RWPE1 (cell line): ENCODE measurements around the gene UFC1.
A peak's percentile ranks its signal among the peaks of the same experiment; 100 is the strongest.

ENCODE experiments used
- CTCF ChIA-PET: fragments of 350-600 bp; sonication (Branson Sonifier 250); formaldehyde crosslinking; extraction: SDS; loops from one replicate; lab custom pipeline; 2021; lab: Yijun Ruan, JAX
- POLR2A ChIA-PET: fragments of 400-600 bp; formaldehyde crosslinking; extraction: SDS; loops from one replicate; lab custom pipeline; 2020; ENCODE audit warnings: antibody characterized with exemption; ENCODE audit not compliant: low non-redundant PET; lab: Yijun Ruan, JAX
- DNase-seq: peaks from one replicate; pipeline ENCODE4 v3.0.0; 2012; ENCODE audit warnings: low spot score
- H3K27ac ChIP-seq: fragments of 450-650 bp; 2 replicates; pipeline ENCODE4 v1.5.1; 2017
- TF ChIP-seq, protein P1 (sequence below): fragments of 450-650 bp; conservative IDR thresholded peaks from 2 replicates; pipeline ENCODE4 v1.5.1; 2017; ENCODE audit warnings: low read depth, mild to moderate bottlenecking

Gene UFC1

DNA sequence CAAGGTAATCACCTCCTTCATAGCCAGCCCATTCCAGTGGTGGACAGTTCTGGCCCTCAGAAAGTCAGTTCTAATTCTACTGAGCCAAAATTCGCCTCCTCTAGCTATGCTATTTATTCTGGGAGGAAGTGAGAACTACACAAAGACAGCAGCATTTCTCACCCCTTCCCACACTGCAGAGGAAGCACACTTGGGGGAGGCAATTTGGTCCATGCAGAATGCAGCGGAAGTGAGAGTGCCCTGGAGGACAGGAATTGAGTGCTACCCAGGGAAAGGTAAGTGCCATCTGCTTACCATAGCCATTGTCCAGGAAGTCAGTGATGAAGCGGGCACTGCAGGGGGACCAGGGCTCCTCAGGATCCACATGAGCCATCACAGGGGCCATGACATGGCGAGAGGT lies 41.4 kb downstream of the UFC1 start:
- no peak overlapping the region for H3K27ac ChIP-seq
- ChIA-PET POLR2A (no interaction called here), CTCF (no interaction called here)
- no peak for DNase-seq
- TF ChIP-seq, protein P1, sequence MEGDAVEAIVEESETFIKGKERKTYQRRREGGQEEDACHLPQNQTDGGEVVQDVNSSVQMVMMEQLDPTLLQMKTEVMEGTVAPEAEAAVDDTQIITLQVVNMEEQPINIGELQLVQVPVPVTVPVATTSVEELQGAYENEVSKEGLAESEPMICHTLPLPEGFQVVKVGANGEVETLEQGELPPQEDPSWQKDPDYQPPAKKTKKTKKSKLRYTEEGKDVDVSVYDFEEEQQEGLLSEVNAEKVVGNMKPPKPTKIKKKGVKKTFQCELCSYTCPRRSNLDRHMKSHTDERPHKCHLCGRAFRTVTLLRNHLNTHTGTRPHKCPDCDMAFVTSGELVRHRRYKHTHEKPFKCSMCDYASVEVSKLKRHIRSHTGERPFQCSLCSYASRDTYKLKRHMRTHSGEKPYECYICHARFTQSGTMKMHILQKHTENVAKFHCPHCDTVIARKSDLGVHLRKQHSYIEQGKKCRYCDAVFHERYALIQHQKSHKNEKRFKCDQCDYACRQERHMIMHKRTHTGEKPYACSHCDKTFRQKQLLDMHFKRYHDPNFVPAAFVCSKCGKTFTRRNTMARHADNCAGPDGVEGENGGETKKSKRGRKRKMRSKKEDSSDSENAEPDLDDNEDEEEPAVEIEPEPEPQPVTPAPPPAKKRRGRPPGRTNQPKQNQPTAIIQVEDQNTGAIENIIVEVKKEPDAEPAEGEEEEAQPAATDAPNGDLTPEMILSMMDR = no peak

DNA sequence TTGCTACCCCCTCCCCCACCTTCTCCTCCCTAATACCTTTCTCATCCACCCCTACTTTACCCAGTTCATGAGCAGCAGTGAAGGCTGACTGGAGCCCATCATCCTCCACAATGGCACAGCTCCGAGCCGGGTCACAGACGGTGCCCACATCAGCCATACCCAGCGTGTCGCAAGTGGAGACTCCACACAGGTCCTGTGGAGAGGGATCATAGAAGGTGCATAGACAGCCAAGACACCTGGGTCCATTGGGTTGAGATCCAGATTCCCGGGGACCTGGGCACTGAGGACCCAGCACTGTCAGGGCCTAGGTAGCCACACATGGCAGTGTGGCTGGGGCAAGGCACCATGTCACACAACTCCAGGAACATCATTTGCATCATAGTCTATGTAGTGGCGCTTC lies 42.3 kb downstream of the UFC1 start:
- no peak overlapping the region for H3K27ac ChIP-seq
- ChIA-PET POLR2A (no interaction called here), CTCF (no interaction called here)
- DNase-seq = no peak
- TF ChIP-seq, protein P1 = no peak

DNA sequence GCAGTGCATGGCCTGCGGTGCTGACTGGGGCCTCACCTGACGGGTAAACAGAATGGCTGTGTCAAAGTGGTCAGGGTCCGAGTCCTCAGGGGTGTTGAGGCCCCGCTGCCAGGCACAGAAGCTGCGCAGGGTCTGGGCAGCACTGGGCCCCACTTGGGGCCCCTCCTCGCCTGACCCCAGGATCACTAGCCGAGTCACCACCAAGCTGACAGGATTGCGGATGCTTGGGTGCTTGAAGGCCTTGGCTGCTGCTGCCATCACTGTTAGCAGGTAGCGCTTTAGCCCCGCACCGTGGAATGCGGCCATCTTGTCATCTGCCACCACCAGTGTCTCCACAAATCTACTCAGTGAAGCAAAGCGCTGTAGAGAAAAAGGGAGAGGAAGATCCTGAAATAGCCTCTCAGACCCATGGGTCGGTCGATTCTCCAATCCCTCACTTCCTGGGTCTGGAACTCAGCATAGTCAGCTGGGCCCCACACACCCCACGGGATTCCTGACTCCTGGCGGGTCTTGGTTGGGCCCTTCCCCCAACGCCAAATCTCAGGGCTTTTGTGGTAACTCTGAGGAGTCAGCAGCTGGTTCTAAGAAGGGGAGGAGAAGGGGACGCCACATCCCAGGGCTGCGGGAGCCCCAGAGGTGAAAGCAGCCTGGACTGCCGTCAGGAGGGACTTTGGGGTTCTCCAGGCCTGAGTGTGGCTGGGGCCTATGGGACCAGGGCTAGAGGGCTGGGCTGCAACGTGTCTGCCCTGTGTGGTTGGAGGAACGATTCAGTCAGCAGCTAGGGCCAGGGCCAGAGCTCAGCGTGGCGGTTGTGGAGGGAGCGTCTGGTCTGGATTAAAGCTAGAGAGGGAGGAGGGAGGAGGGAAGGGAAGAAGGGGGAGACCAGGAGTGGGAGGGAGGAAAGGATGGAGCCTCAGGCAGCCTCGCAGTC lies 43.0 kb downstream of the UFC1 start:
- H3K27ac ChIP-seq = no peak overlapping the region
- TF ChIP-seq, protein P1 = no peak
- DNase-seq = no peak
- POLR2A ChIA-PET = interaction anchor here (0.6 kb wide), 1 partner anchor 201 kb away, joined by 3 read pairs; no protein-coding TSS in a partner anchor
- CTCF ChIA-PET = interaction anchor here (1.2 kb wide), 1 partner anchor 94 kb away, joined by 9 read pairs; no protein-coding TSS in a partner anchor

DNA sequence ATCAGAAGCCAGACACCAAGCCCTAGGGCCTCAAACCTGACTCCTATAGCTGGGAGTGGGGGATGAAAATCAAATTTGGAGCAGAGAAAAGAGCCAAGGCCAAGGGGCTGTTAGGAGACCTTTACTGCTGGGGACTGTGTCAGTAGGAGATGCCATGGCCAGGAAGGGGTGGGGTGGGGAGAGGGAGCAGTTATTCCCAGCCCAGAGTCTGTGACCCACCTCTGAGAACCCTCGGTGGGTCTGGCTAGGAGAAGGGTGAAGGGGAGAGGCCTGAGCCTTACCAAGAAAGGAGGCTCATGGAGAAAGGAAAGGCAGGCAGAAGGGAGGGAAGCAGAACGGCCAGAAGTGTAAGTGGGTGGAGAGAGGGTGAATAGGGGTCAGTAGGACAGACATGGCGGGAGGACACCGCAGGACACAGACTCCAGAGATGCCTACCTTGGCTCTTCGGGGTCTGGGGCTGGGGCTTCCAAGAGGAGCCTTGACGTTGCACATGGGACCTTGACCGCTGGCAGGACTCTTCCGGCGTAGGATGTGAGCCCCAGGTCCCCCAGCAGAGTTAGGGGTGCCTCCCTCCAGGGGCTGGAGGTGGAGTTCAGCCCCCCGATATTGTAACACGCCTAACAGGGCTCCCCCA lies 43.9 kb downstream of the UFC1 start:
- no peak for DNase-seq
- H3K27ac ChIP-seq = peak overlapping the region; percentile 80
- ChIA-PET POLR2A (interaction anchor here (0.6 kb wide), 1 partner anchor 200 kb away, joined by 3 read pairs; no protein-coding TSS in a partner anchor), CTCF (interaction anchor here (1.2 kb wide), 1 partner anchor 93 kb away, joined by 9 read pairs; no protein-coding TSS in a partner anchor)
- TF ChIP-seq, protein P1 = no peak

DNA sequence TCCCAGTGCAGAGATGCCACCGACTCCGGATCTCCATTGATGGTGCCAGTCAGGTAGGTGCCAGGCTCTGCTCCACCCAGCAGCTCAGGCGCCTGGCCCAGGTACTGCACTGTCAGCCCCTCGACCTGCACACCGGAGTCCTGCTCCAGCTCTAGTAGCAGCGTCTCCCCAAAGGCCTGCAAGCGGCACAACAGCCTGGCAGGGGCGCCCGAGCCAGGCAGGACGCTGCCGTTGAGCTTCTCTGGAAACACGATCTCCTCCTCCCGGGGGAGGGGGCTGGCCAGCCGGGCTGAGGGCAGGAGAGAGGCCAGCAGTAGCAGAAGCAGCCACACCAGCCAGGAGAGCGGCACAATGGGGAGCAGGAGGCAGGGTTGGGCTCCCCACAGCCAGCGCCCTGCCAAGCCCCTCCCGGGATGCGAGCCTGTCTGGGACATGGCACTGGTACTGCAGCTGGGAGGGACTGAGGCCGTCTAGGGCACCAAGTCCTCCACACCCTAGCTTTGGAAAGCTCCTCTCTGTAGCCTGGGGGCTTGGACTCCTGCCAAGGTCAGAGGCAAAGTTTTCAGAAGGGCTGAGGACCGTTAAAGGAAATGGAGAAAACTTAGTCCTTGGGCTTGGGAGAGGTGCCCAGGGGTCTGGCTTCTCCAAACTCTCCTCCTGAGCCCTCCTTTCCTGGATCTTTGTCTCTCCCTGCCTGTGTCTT lies 44.6 kb downstream of the UFC1 start:
- POLR2A ChIA-PET = no interaction called here
- peak; percentile 31 for DNase-seq
- CTCF ChIA-PET = interaction anchor here (0.6 kb wide), 1 partner anchor 32 kb away, joined by 3 read pairs; no protein-coding TSS in a partner anchor
- H3K27ac ChIP-seq = peak overlapping the region; percentile 80
- TF ChIP-seq, protein P1 = no peak

DNA sequence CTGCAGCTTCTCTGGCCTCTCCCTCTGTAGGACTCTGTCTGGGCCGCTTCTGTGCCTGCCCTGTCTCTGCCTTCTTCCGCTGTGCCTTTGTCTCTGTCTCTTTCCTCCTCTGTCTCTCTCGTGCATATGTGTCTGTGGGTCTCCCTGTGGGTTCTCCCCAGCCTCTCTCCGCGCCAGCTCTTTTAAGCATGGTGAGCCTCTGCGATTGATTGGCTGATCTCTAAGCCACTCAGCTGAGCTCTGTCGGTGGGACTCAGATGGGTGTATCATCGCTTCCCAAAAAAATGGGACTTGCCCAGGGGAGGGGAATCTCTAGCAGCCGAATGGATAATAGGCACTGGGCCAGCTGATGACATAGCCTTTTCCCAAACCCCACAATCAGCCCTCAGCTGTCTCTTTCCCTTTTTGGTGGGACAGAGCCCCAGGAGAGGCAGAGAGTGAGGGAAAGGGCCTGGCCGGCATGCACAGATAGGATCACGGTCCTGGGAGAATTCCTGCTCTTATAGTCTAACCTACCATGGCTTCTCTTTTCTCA lies 45.2 kb downstream of the UFC1 start, which contains the start of gene ADAMTS4:
TSS of gene ADAMTS4 (minus strand) at position 158 of the 535 bp plus-strand sequence. CDS start 427 bp downstream, outside the sequence.
- CTCF ChIA-PET = interaction anchor here (0.6 to 0.7 kb wide), 2 partner anchors 32 to 183 kb away, joined by 3 read pairs; no protein-coding TSS in a partner anchor
- TF ChIP-seq, protein P1 = no peak
- peak within 1 kb of the TSS; percentile 80 for H3K27ac ChIP-seq
- POLR2A ChIA-PET = no interaction called here
- DNase-seq = no peak
